B cell (primary cell): Measurements from ENCODE around the gene LIPC. TPM values are rescaled to one million over a fixed set of nuclear protein-coding genes. Genes with fewer than 3 reads are reported as not detected.

ENCODE experiments used
- ATAC-seq: fragments of 200-7000 bp; cut with Tn5 transposase; one replicate; pipeline ENCODE4 v1.10.0; 2021; ENCODE audit warnings: low read depth, mild to moderate bottlenecking, moderate number of reproducible peaks, moderate library complexity
- CTCF ChIA-PET: fragments of 350-600 bp; sonication (Branson Sonifier 250); formaldehyde crosslinking; loops from one replicate; lab custom pipeline; 2021; ENCODE audit warnings: antibody characterized with exemption, inconsistent platforms; lab: Charles Lee
- POLR2A ChIA-PET: fragments of 350-600 bp; sonication (Branson Sonifier 250); formaldehyde crosslinking; loops from one replicate; lab custom pipeline; 2021; ENCODE audit warnings: antibody characterized with exemption; lab: Charles Lee
- DNase-seq: peaks from one replicate; pipeline ENCODE4 v3.0.0; 2013
- H2AFZ ChIP-seq: 2 replicates; pipeline ENCODE4 v1.6.1; 2012; ENCODE audit warnings: mild to moderate bottlenecking, low read depth, low read length; ENCODE audit not compliant: insufficient read depth, poor library complexity, severe bottlenecking
- H3K27ac ChIP-seq, 2 donors: 1 replicate in 1 of 2; 2 replicates in 1 of 2; pipeline ENCODE4 v1.5.1; 2012 to 2013; ENCODE audit warnings: low read length in 2 of 2, mild to moderate bottlenecking in 2 of 2, moderate library complexity in 1 of 2
- H3K27me3 ChIP-seq, 4 experiments: fragments of 200-600 bp in 1 of 4; sonication (generic) in 1 of 4; replicated peaks in 1 of 4; 1 replicate in 2 of 4; 2 replicates in 2 of 4; pipeline versions ENCODE4 v1.6.1 to v1.7.0; 2013 to 2016; ENCODE audit warnings: low read length in 3 of 4, mild to moderate bottlenecking in 2 of 4, mixed read lengths in 1 of 4, moderate library complexity in 1 of 4; ENCODE audit not compliant: insufficient read depth in 4 of 4, control insufficient read depth in 3 of 4; ENCODE audit errors: control extremely low read depth in 1 of 4
- H3K36me3 ChIP-seq, 2 experiments: replicated peaks in 1 of 2; 1 replicate in 1 of 2; 2 replicates in 1 of 2; pipeline versions ENCODE4 v1.6.1 to v1.7.1; 2013; ENCODE audit warnings: low read length in 1 of 2; ENCODE audit not compliant: insufficient read depth in 2 of 2, control insufficient read depth in 1 of 2; ENCODE audit errors: control extremely low read depth in 1 of 2, extremely low read depth in 1 of 2
- H3K4me1 ChIP-seq, 2 donors: fragments of 200-600 bp in 1 of 2; sonication (generic) in 1 of 2; 1 replicate in 1 of 2; 2 replicates in 1 of 2; pipeline versions ENCODE4 v1.5.1 to v1.6.1; 2013 to 2017; ENCODE audit warnings: low read length in 2 of 2; ENCODE audit not compliant: control insufficient read depth in 2 of 2, insufficient read depth in 2 of 2
- H3K4me2 ChIP-seq: replicated peaks from 2 replicates; pipeline ENCODE3; 2012; ENCODE audit warnings: mild to moderate bottlenecking, low read depth, low read length; ENCODE audit not compliant: poor library complexity, severe bottlenecking
- H3K4me3 ChIP-seq, 5 experiments: fragments of 200-600 bp in 1 of 5; sonication (generic) in 1 of 5; 1 replicate in 3 of 5; 2 replicates in 2 of 5; pipeline versions ENCODE4 v1.5.1 to v1.7.0; 2011 to 2016; ENCODE audit warnings: low read length in 4 of 5, mild to moderate bottlenecking in 4 of 5, low read depth in 2 of 5, control low read depth in 1 of 5, moderate library complexity in 1 of 5; ENCODE audit not compliant: insufficient read depth in 1 of 5; ENCODE audit errors: control extremely low read depth in 1 of 5, extremely low read depth in 1 of 5
- H3K79me2 ChIP-seq: fragments of 200-600 bp; sonication (generic); one replicate; pipeline ENCODE4 v1.6.0; 2016; ENCODE audit warnings: low read length; ENCODE audit not compliant: control insufficient read depth, insufficient read depth
- H3K9ac ChIP-seq: fragments of 200-600 bp; sonication (generic); 2 replicates; pipeline ENCODE4 v1.6.1; 2017; ENCODE audit warnings: mild to moderate bottlenecking, low read length, moderate library complexity
- H3K9me3 ChIP-seq, 3 donors: one replicate each; pipeline versions ENCODE4 v1.6.1 to v1.7.1; 2013; ENCODE audit warnings: low read length in 2 of 3; ENCODE audit not compliant: control insufficient read depth in 2 of 3, insufficient read depth in 1 of 3; ENCODE audit errors: control extremely low read depth in 1 of 3
- H4K20me1 ChIP-seq: 2 replicates; pipeline ENCODE4 v1.6.0; 2012; ENCODE audit warnings: mild to moderate bottlenecking, low read length; ENCODE audit not compliant: insufficient read depth, control insufficient read depth, poor library complexity, severe bottlenecking
- H3K27ac Mint-ChIP-seq: one replicate; pipeline ENCODE4 v1.8.0; 2021; ENCODE audit warnings: mixed read lengths
- H3K27me3 Mint-ChIP-seq: one replicate; pipeline ENCODE4 v1.8.0; 2021; ENCODE audit warnings: mixed read lengths
- H3K4me1 Mint-ChIP-seq: one replicate; pipeline ENCODE4 v1.8.0; 2021; ENCODE audit warnings: mixed read lengths
- H3K4me3 Mint-ChIP-seq: one replicate; pipeline ENCODE4 v1.8.0; 2021; ENCODE audit warnings: mixed read lengths
- H3K9me3 Mint-ChIP-seq: one replicate; pipeline ENCODE4 v1.8.0; 2022; ENCODE audit warnings: mixed read lengths; ENCODE audit not compliant: insufficient read depth
- EZH2 ChIP-seq: IDR thresholded peaks from 2 replicates; pipeline ENCODE4 v1.6.1; 2012; ENCODE audit warnings: borderline replicate concordance, low read depth, mild to moderate bottlenecking, moderate library complexity, low read length; ENCODE audit not compliant: insufficient read depth, poor library complexity, severe bottlenecking
- WGBS: methylation state at CpG from one replicate; pipeline ENCODE4 v1.1.5; 2013; ENCODE audit warnings: missing lambda C conversion rate; ENCODE audit not compliant: insufficient coverage; 5-methylcytosine and 5-hydroxymethylcytosine counted together
- intact Hi-C: fragments of 100-400 bp; cut with micrococcal nuclease; formaldehyde crosslinking; loops from one replicate; pipeline ENCODE4 v1.10.0; 2022
- polyA plus RNA-seq: library from polyadenylated mRNA; depleted of rRNA; stranded (reverse); fragments of >200 nt; gene quantifications from 2 replicates; pipeline ENCODE4 v1.2.3, GENCODE V29; 2012
- total RNA-seq, 2 donors: library from RNA; stranded (reverse); fragments of 120-200 nt in 1 of 2; gene quantifications; 1 replicate in 1 of 2; 2 replicates in 1 of 2; pipeline versions ENCODE4 v1.2.3 to v1.2.4, GENCODE V29; 2013 to 2022
- TF ChIP-seq, protein P1 (sequence below): fragments of 200-600 bp; IDR thresholded peaks from one replicate; pipeline ENCODE4 v1.8.0; 2022; ENCODE audit warnings: antibody characterized with exemption, mild to moderate bottlenecking

The LIPC gene
- total and polyA plus RNA-seq, 2 donors (not counting 1 experiment from before 2014, with no cell fraction given) = not detected

DNA sequence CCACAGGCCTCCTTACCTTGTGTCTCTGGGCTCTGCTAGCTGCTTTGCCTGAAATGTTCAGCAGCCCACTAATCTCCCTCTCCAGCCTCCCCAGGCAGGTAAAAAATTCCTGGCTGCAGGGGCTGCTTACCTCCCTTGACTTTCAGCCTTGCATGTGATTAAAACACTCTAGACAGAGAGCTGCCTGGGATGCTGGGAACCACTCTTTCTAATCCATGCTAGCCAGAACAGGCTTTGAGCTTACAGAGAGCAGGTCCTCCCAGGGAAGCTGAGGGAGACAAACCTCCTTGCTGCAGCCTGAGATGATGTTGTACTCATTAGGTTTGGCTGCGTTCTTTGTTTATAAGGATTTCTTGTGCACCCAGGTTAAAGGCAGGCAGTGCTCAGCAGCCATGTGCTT is 33.7 kb upstream of the LIPC start:
- no peak overlapping the region for H3K4me3 ChIP-seq
- Mint-ChIP-seq H3K27ac (no peak overlapping the region), H3K27me3 (peaks cover 12% of the 10 kb centered on the region), H3K4me3 (no peak overlapping the region), H3K4me1 (no peaks in the 10 kb centered on the region), H3K9me3 (no peaks in the 10 kb centered on the region)
- ChIA-PET POLR2A (no interaction called here), CTCF (no interaction called here)
- H3K36me3 ChIP-seq = no peaks in the 10 kb centered on the region
- no peak for TF ChIP-seq EZH2
- TF ChIP-seq, protein P1, sequence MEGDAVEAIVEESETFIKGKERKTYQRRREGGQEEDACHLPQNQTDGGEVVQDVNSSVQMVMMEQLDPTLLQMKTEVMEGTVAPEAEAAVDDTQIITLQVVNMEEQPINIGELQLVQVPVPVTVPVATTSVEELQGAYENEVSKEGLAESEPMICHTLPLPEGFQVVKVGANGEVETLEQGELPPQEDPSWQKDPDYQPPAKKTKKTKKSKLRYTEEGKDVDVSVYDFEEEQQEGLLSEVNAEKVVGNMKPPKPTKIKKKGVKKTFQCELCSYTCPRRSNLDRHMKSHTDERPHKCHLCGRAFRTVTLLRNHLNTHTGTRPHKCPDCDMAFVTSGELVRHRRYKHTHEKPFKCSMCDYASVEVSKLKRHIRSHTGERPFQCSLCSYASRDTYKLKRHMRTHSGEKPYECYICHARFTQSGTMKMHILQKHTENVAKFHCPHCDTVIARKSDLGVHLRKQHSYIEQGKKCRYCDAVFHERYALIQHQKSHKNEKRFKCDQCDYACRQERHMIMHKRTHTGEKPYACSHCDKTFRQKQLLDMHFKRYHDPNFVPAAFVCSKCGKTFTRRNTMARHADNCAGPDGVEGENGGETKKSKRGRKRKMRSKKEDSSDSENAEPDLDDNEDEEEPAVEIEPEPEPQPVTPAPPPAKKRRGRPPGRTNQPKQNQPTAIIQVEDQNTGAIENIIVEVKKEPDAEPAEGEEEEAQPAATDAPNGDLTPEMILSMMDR = no peak
- H3K4me1 ChIP-seq = no peaks in the 10 kb centered on the region
- H3K9me3 ChIP-seq = no peaks in the 10 kb centered on the region
- H3K79me2 ChIP-seq = no peaks in the 10 kb centered on the region
- no peaks in the 10 kb centered on the region for H3K27me3 ChIP-seq
- DNase-seq (no peak), ATAC-seq (no peak)
- H4K20me1 ChIP-seq = no peaks in the 10 kb centered on the region
- H2AFZ ChIP-seq = no peak overlapping the region
- no peak overlapping the region for H3K4me2 ChIP-seq
- H3K9ac ChIP-seq = no peak overlapping the region
- 89% methylated on average over 1 of the region's 1 CpG for WGBS
- intact Hi-C loops = no loop called here
- no peak overlapping the region for H3K27ac ChIP-seq

DNA sequence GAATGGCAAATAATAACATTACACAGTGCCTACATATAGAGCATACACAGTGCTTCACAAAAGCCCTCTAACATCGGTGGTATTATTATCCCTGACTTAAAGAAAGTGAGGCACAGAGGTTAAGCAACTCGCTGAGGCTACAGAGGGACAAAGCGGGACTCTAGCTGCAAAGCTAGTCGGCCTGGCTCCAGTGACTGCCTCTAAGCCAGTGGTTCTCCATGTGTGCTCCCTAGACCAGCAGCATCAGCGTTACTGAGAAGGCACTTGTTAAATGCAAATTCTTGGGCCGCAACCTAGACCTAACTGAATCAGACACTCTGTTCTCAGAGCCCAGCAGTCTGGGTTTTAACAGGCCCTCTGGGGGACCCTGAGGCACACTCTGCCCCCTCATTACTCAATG is 33.1 kb upstream of the LIPC start:
- Histone ChIP-seq H3K79me2 (no peaks in the 10 kb centered on the region), H3K4me3 (no peak overlapping the region), H3K9ac (no peak overlapping the region), H3K36me3 (no peaks in the 10 kb centered on the region), H2AFZ (no peak overlapping the region), H3K27ac (no peak overlapping the region), H3K4me2 (no peak overlapping the region), H3K27me3 (no peaks in the 10 kb centered on the region), H3K4me1 (no peaks in the 10 kb centered on the region), H4K20me1 (no peaks in the 10 kb centered on the region), H3K9me3 (no peaks in the 10 kb centered on the region)
- 95% methylated on average over 6 of the region's 6 CpGs for WGBS
- ATAC-seq (no peak), DNase-seq (no peak)
- Mint-ChIP-seq H3K9me3 (no peaks in the 10 kb centered on the region), H3K27me3 (peaks cover 15% of the 10 kb centered on the region), H3K4me1 (no peaks in the 10 kb centered on the region), H3K4me3 (no peak overlapping the region), H3K27ac (no peak overlapping the region)
- TF ChIP-seq, protein P1 = no peak
- TF ChIP-seq EZH2 = no peak
- intact Hi-C loops = no loop called here
- CTCF ChIA-PET = no interaction called here
- POLR2A ChIA-PET = no interaction called here
